NCI-H524 (cell line): Measurements from ENCODE around the gene NLGN4X.
A peak's percentile ranks its signal among the peaks of the same experiment; 100 is the strongest.

Source experiments
- DNase-seq, 2 experiments: peaks; one replicate each; lab custom pipeline; 2025; lab: John Stamatoyannopoulos, UW

The NLGN4X gene

DNA sequence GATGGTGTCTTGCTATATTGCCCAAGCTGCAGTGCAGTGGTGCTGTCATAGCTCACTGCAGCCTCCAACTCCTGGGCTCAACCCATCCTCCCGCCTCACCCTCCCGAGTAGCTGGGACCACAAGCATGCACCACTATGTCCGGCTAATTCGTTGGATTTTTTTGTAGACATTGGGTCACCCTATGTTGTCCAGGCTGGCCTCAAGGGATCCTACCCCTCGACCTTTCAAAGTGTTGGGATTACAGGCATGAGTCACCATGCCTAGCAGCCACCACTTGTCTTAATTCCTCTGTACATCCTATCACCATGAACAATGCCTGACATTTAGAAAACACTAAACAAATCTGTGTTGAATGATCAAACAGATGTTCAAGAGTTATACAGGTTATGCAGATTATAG, 76.7 kb downstream of the NLGN4X start:
- peak in 1 of 2 experiments; percentile 7 for DNase-seq

- DNase-seq: peak; percentile 84 to 92
Observed at GRCh38 chrX:6149060-6149872, 79.4 kb downstream of the NLGN4X start.

DNA sequence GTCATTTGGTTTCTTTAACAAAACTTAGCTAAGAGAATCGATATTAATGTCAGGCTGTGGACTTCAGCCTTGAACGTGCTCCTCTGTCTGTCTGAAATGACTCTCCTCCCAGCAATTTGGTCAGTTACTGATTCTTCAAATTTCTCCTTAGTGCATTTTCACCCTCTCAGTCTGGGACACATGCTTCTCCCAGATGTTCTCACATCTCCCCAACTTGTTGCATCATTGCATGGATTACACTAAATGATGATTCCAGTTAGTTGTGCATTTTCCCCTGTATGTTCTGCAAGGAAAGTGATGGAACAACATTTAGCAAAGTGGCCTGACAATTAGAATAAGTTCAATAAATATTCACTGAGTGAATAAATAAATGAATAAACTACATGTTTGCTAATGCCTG, 94.4 kb downstream of the NLGN4X start:
- peak in 1 of 2 experiments; percentile 40 for DNase-seq

DNA sequence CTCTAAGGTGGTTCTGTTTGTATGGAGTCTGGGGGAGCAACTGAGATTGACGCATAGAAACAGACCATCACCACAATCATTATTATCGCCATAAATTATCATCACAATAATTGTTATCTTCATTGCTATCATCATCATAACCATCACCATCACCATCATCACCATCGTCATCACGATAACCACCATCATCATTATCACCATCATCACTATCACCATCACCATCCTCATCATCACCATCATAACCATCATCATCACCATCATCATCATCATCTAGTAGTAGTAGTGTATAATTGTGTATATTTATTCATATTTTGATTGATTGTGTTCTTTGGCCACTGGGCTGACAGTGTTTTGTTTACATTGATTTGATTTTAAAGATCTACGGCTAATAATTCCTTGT, 95.7 kb downstream of the NLGN4X start:
- DNase-seq: no peak

GRCh38 chrX:6131287-6131686, 97.4 kb downstream of the NLGN4X start:
- DNase-seq: peak in 1 of 2 experiments; percentile 56

- no peak for DNase-seq
Observed at GRCh38 chrX:6129195-6129594, 99.5 kb downstream of the NLGN4X start.

DNA sequence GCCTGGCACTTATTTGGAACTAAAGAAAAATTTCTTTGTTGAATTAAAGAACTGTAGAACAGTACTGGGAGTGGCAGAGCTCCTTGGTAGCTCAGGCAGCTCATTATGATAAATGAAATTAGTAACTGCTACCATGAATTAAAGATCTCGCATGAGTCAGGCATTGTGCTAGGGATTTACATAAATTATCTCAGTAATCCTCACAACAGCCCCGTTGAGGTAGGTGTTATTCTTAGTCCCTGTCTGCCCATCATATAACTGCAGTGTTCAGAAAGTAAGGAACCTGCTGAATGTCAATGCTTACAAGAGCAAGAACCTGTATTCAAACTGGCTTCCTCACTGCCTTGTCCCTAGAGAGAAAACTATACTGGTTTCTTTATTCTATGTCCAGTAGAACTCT, 108.3 kb downstream of the NLGN4X start:
- peak; percentile 37 to 85 for DNase-seq

DNA sequence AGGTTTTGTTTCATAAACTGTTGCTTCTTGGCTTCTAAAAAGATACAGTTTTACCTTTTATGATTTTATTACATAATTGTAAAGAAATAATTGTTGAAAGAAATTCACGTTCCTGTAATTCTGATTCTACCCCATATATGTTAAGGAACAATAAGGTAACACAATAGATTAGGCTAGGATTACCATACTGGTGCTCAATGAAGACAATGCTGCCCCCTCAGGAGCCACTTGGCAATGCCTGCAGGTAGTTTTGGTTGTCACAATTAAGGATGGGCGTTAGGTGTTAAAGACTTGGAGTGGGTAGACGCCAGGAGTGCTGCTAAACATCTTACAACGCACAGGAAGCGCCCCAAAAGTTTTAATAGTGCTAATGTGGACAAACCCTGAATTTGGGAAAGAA, 133.2 kb downstream of the NLGN4X start:
- DNase-seq: peak; percentile 12 to 59

GRCh38 chrX:6074532-6074931, 154.1 kb downstream of the NLGN4X start:
- no peak for DNase-seq

GRCh38 chrX:6071731-6072130, 156.9 kb downstream of the NLGN4X start:
- DNase-seq: peak in 1 of 2 experiments; percentile 28

- DNase-seq: no peak
Observed at GRCh38 chrX:6067600-6067999, 161.1 kb downstream of the NLGN4X start.

GRCh38 chrX:6053141-6053540, 175.5 kb downstream of the NLGN4X start:
- DNase-seq: peak; percentile 89 to 95

DNA sequence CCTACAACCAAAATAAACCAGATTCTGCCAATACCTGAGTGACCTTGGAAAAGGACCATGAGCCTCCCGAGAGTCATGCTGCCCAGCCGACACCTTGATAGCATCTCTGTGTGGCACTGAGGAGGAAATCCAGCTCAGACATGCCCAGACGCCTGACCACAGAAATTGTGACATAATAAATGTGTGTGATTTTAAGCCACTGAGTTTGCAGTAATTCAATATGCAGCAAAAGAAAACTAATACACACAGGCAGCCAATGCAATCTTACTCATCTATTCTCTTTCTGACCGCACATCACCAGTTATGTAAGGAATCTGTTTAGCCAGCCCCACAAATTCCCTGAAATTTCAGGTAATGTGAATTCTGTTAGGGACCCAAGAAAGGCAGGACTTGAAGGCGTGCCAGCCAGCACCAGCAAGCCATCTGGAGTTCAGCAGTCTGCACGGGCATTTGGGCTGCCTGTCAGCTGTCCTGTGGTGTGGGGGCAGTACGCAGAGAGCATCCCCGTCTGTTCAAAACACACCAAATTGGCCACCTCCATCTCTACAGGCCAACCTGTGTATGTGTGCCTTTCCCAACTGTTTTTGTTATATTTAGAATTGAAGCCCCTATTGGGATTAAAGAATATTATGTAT, 176.4 kb downstream of the NLGN4X start:
- peak; percentile 81 to 87 for DNase-seq

DNA sequence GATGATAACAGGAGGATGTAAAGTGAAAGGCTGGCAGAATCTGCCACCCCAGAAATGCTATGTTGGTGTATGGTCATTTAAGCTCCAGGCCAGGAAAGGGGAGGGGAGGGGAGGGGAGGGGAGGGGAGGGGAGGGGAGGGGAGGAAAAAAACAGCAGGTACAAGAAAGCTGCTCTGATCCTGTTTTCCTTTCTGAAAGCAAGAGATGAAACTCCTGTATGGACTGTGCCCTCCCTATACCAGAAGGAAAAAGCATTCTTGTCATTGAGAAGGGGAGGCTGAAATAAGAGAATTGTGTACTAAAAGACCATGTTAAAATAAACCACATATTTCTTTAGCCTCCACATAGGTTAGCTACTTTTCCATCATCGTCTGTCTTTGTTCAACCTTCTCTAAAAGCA, 179.5 kb downstream of the NLGN4X start:
- no peak for DNase-seq

GRCh38 chrX:6041630-6042029, 187.0 kb downstream of the NLGN4X start:
- DNase-seq: no peak

DNA sequence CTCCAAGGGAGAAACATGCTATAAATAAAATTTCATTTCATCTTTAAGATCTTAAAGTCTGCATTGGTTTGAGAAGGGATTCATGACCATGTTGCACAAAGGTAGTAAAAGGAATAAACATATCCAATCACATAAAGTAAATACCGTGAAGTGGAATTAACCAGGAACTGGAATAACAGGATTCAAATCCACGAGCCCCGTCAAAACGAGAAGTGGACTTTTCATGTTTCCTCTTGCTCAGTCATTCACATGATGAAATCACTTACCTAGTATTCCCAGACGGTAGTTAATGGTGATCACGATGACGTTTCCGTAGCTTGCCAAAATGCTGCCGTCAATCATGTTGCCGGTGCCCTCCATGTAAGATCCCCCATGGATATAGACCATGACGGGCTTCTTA, 199.7 kb downstream of the NLGN4X start:
- DNase-seq: no peak

DNA sequence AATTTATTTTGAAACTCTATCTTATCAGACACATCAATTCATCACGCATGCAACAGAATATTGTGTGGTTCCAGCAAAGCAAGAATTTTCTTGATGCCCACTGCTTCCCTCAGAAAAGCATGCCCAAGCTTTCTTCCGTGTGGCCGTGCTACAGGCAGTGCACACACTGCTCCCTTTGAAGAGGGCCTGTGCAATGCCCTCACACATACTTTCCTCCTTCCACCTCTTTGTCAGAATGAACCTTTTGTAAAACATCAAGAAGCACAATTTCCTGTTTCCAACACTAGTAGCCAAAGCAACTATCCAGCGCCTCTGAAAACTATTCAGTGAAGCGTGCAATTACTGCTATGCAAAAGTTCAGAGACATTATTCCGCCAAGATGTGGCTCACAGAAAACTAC, 201.7 kb downstream of the NLGN4X start:
- DNase-seq: no peak

GRCh38 chrX:6026429-6026828, 202.2 kb downstream of the NLGN4X start:
- no peak for DNase-seq

GRCh38 chrX:6024204-6024603, 204.5 kb downstream of the NLGN4X start:
- DNase-seq: peak in 1 of 2 experiments; percentile 22

GRCh38 chrX:6021316-6022091, 207.2 kb downstream of the NLGN4X start:
- peak; percentile 42 to 74 for DNase-seq

- no peak for DNase-seq
Observed at GRCh38 chrX:6019076-6019475, 209.6 kb downstream of the NLGN4X start.

DNA sequence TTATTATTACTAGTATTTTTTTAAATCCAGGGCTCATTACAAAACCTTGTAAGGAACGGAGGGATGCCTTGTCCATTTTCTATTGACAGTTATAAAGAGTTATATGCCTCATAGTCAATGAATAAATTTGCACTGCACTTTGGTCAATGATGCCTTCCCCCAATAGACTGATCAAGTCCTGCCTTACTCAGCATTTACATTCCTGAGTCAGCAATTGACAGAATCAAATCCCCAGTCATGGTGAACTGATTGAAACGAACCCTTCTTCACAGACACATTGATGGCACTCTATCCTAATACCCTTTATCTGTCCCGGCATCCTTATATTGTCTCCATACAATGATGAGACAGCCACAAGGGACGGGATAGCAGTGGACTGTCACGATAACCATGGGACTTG, 213.2 kb downstream of the NLGN4X start:
- no peak for DNase-seq

DNA sequence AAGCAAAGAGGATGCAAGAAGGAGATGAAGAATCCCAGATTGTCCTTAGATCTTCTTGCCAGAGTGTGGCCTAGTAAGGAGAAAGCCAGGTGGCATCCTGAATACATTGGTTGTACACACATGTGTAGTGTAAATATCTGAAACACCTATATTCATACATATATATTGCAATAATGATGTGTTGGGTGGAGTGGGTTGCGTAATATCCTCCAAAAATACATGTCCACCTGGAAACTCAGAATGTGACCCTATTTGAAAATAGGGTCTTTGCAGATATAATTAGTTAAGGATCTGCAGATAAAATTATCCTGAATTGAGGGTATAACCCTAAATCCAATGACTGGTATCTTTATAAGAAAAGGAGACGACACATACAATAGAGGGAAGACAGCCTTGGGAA, 216.3 kb downstream of the NLGN4X start:
- DNase-seq: no peak
